GM12872 (cell line): ENCODE measurements around the gene MTCL1.

Experiments used
- CTCF ChIP-seq: IDR thresholded peaks from 3 replicates; pipeline ENCODE4 v1.5.1; 2011; ENCODE audit warnings: low read depth, mild to moderate bottlenecking, low read length, moderate library complexity; ENCODE audit not compliant: insufficient read depth

The MTCL1 gene

GRCh38 chr18:8786483-8787370 is 81.4 kb downstream of the MTCL1 start:
- TF ChIP-seq CTCF = no peak

- TF ChIP-seq CTCF = no peak
Measured at GRCh38 chr18:8787371-8787670, 82.0 kb downstream of the MTCL1 start.

- no peak for TF ChIP-seq CTCF
Measured at GRCh38 chr18:8787794-8788193, 82.4 kb downstream of the MTCL1 start.

- no peak for TF ChIP-seq CTCF
Measured at GRCh38 chr18:8788503-8789429, 83.4 kb downstream of the MTCL1 start.

GRCh38 chr18:8791171-8791651 is 85.9 kb downstream of the MTCL1 start:
- no peak for TF ChIP-seq CTCF

GRCh38 chr18:8792688-8793316 is 87.4 kb downstream of the MTCL1 start:
- no peak for TF ChIP-seq CTCF
